GM21576 (cell line): Measurements from ENCODE around the gene DTX2.
"Not testable (repeated sequence)": the region's sequence is repeated elsewhere in the genome, so short reads cannot be mapped to it uniquely, and the experiment has no call there.

Experiments
- ATAC-seq: cut with Tn5 transposase; IDR thresholded peaks from one replicate; pipeline ENCODE4 v1.9.1; 2021; ENCODE audit warnings: mild to moderate bottlenecking, moderate library complexity; ENCODE audit not compliant: unreplicated experiment

The DTX2 gene

GRCh38 chr7:76511200-76511910 is 49.8 kb downstream of the DTX2 start:
- not testable (repeated sequence) for ATAC-seq

GRCh38 chr7:76511911-76512885 is 50.7 kb downstream of the DTX2 start:
- ATAC-seq, result not testable (repeated sequence)

- no peak for ATAC-seq
These were observed 51.7 kb downstream of the DTX2 start for GRCh38 chr7:76512941-76513816.

- ATAC-seq, result no peak
These were observed 52.6 kb downstream of the DTX2 start for GRCh38 chr7:76513817-76514799.

GRCh38 chr7:76514926-76515771 is 53.6 kb downstream of the DTX2 start:
- ATAC-seq, result no peak

- no peak for ATAC-seq
These were observed 54.5 kb downstream of the DTX2 start for GRCh38 chr7:76515999-76516443.

- ATAC-seq, result not testable (repeated sequence)
These were observed 55.4 kb downstream of the DTX2 start for GRCh38 chr7:76516932-76517331.

- ATAC-seq, result not testable (repeated sequence)
These were observed 64.7 kb downstream of the DTX2 start for GRCh38 chr7:76526183-76526582.

GRCh38 chr7:76531643-76532042 is 70.1 kb downstream of the DTX2 start:
- ATAC-seq, result not testable (repeated sequence)

GRCh38 chr7:76543197-76543596 is 81.7 kb downstream of the DTX2 start, which contains the start of gene SPDYE16:
SPDYE16 (minus strand) TSS chr7:76543297; CDS start chr7:76541459, 1,838 bp downstream.
- not testable (repeated sequence) for ATAC-seq

GRCh38 chr7:76549025-76549854 is 87.7 kb downstream of the DTX2 start:
- peak; percentile 99 for ATAC-seq

GRCh38 chr7:76549855-76550248 is 88.3 kb downstream of the DTX2 start:
- ATAC-seq, result not testable (repeated sequence)

GRCh38 chr7:76551992-76552391 is 90.5 kb downstream of the DTX2 start:
- not testable (repeated sequence) for ATAC-seq
